ENCODE measurements around the gene IPO13. TPM values are rescaled to one million over a fixed set of nuclear protein-coding genes. Genes with fewer than 3 reads are reported as not detected.

Gene IPO13
- 33.8 TPM for total RNA-seq
- polyA plus RNA-seq (ENCODE audit: insufficient read depth, low read depth, low replicate concordance), result 56.1 TPM
- long read RNA-seq, donor 1, partial matches to known transcripts, result 8 of 13 reads
- long read RNA-seq, donor 1, other reads (novel, unspliced or antisense), result 0 of 13 reads
- long read RNA-seq, donor 2, partial matches to known transcripts, result 8 of 14 reads
- long read RNA-seq, donor 2, other reads (novel, unspliced or antisense), result 0 of 14 reads
- long read RNA-seq, donor 3, partial matches to known transcripts, result 10 of 15 reads
- long read RNA-seq, donor 3, other reads (novel, unspliced or antisense), result 0 of 15 reads
- long read RNA-seq, donor 4, partial matches to known transcripts, result 0 of 2 reads
- long read RNA-seq, donor 4, other reads (novel, unspliced or antisense), result 0 of 2 reads
- long read RNA-seq, donor 5, result 0 reads
- long read RNA-seq, donor 6, result 0 reads
- long read RNA-seq, donor 7, partial matches to known transcripts, result 6 of 11 reads
- long read RNA-seq, donor 7, other reads (novel, unspliced or antisense), result 1 of 11 reads
- long read RNA-seq, donor 8, partial matches to known transcripts, result 11 of 12 reads
- long read RNA-seq, donor 8, other reads (novel, unspliced or antisense), result 0 of 12 reads
- long read RNA-seq, donor 9, result 0 reads
- long read RNA-seq, donor 10, partial matches to known transcripts, result 6 of 11 reads
- long read RNA-seq, donor 10, other reads (novel, unspliced or antisense), result 0 of 11 reads

- FAIRE-seq (no peak), DNase-seq (peak; percentile 97 to 98 (median 98))
- intact Hi-C loops (cut with DNase I), result no loop called here
- Histone ChIP-seq H3K27me3 (ENCODE audit: control insufficient read depth, insufficient read depth, low read length) (no peaks in the 10 kb centered on the region), H3K27ac (ENCODE audit: low read depth in 2 of 2, low read length in 2 of 2) (peak within 1 kb of the TSS; percentile 99), H3K9ac (ENCODE audit: low read length in 3 of 3) (peak within 1 kb of the TSS; percentile 80 to 96 (median 93)), H3K36me3 (ENCODE audit: control insufficient read depth in 2 of 3, insufficient read depth in 3 of 3, low read length in 3 of 3) (peaks cover 0 to 12% (median 0%) of the 10 kb centered on the region in 3 donors), H3K9me3 (ENCODE audit: control insufficient read depth in 2 of 3, insufficient read depth in 1 of 3, low read length in 3 of 3) (no peaks in the 10 kb centered on the region), H3K4me1 (ENCODE audit: control insufficient read depth in 2 of 3, insufficient read depth in 2 of 3, low read depth in 1 of 3, low read length in 3 of 3) (peaks cover 0 to 35% (median 17%) of the 10 kb centered on the region in 3 donors), H3K4me3 (ENCODE audit: low read length in 3 of 3) (peak within 1 kb of the TSS; percentile 84 to 97 (median 88))
- peak; percentile 82 for TF ChIP-seq CTCF (IDR thresholded peaks at IDR 0.05; ENCODE audit: borderline replicate concordance, extremely low read depth, insufficient read depth)
These were observed at the start of gene IPO13 for GRCh38 chr1:43946236-43947060. TSS of gene IPO13 (plus strand) at chr1:43946950. CDS start at chr1:43947601, 651 bp downstream.

- TF ChIP-seq CTCF (IDR thresholded peaks at IDR 0.05; ENCODE audit: borderline replicate concordance, extremely low read depth, insufficient read depth), result no peak
- Histone ChIP-seq H3K4me1 (ENCODE audit: control insufficient read depth in 2 of 3, insufficient read depth in 2 of 3, low read depth in 1 of 3, low read length in 3 of 3) (no peaks in the 10 kb centered on the region), H3K9me3 (ENCODE audit: control insufficient read depth in 2 of 3, insufficient read depth in 1 of 3, low read length in 3 of 3) (no peaks in the 10 kb centered on the region), H3K36me3 (ENCODE audit: control insufficient read depth in 2 of 3, insufficient read depth in 3 of 3, low read length in 3 of 3) (no peaks in the 10 kb centered on the region), H3K27me3 (ENCODE audit: control insufficient read depth, insufficient read depth, low read length) (no peaks in the 10 kb centered on the region), H3K27ac (ENCODE audit: low read depth in 2 of 2, low read length in 2 of 2) (no peak overlapping the region), H3K9ac (ENCODE audit: low read length in 3 of 3) (no peak overlapping the region), H3K4me3 (ENCODE audit: low read length in 3 of 3) (no peak overlapping the region)
- no peak for FAIRE-seq
- no peak for DNase-seq
- intact Hi-C loops (cut with DNase I), result no loop called here
These were observed 47.8 kb upstream of the IPO13 start for GRCh38 chr1:43898981-43899380.

DNA sequence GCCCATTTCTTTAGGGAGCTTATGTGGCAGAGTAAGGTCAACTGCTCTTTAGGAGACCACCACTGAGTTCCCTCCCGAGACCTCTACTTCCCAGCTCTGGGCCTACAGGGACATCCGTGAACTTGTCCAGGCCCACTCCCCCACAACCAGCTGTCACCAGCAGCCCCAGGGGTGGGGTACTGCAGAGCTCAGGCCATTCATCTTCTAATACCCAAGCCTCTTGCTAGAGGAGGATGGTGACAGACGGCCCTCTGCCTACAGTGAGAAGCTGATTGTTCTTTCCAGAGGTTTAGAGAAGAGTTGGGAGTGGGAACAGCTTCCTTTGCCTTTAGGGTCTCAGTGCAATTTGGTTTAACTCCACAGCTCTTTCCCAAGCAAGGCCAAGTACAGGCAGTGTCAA lies 46.4 kb upstream of the IPO13 start:
- DNase-seq (no peak), FAIRE-seq (no peak)
- intact Hi-C loops (cut with DNase I), result no loop called here
- Histone ChIP-seq H3K27ac (ENCODE audit: low read depth in 2 of 2, low read length in 2 of 2) (no peak overlapping the region), H3K9me3 (ENCODE audit: control insufficient read depth in 2 of 3, insufficient read depth in 1 of 3, low read length in 3 of 3) (no peaks in the 10 kb centered on the region), H3K9ac (ENCODE audit: low read length in 3 of 3) (no peak overlapping the region), H3K36me3 (ENCODE audit: control insufficient read depth in 2 of 3, insufficient read depth in 3 of 3, low read length in 3 of 3) (no peaks in the 10 kb centered on the region), H3K4me1 (ENCODE audit: control insufficient read depth in 2 of 3, insufficient read depth in 2 of 3, low read depth in 1 of 3, low read length in 3 of 3) (no peaks in the 10 kb centered on the region), H3K27me3 (ENCODE audit: control insufficient read depth, insufficient read depth, low read length) (no peaks in the 10 kb centered on the region), H3K4me3 (ENCODE audit: low read length in 3 of 3) (no peak overlapping the region)
- TF ChIP-seq CTCF (IDR thresholded peaks at IDR 0.05; ENCODE audit: borderline replicate concordance, extremely low read depth, insufficient read depth), result no peak

Measured in kidney (tissue), 22 donors.